IPS-20b (cell line): ENCODE data around the gene CKB.

ENCODE experiments used
- H3K27ac ChIP-seq: one replicate; pipeline ENCODE4 v1.5.1; 2013; ENCODE audit warnings: low read length
- H3K27me3 ChIP-seq: 2 replicates; pipeline ENCODE4 v1.6.1; 2013; ENCODE audit warnings: mild to moderate bottlenecking, low read length, inconsistent platforms; ENCODE audit not compliant: insufficient read depth
- H3K36me3 ChIP-seq: 2 replicates; pipeline ENCODE4 v1.6.1; 2013; ENCODE audit warnings: low read depth, mild to moderate bottlenecking, inconsistent platforms, low read length, moderate library complexity; ENCODE audit not compliant: insufficient read depth
- H3K4me1 ChIP-seq: 2 replicates; pipeline ENCODE4 v1.6.1; 2013; ENCODE audit warnings: mild to moderate bottlenecking, control low read depth, inconsistent platforms, low read length, moderate library complexity; ENCODE audit not compliant: insufficient read depth
- H3K4me3 ChIP-seq: 2 replicates; pipeline ENCODE4 v1.5.1; 2013; ENCODE audit warnings: mild to moderate bottlenecking, low read length, inconsistent platforms
- H3K9ac ChIP-seq: 2 replicates; pipeline ENCODE4 v1.6.1; 2013; ENCODE audit warnings: low read depth, mild to moderate bottlenecking, inconsistent platforms, low read length, moderate library complexity
- H3K9me3 ChIP-seq: 2 replicates; pipeline ENCODE4 v1.6.1; 2013; ENCODE audit warnings: mild to moderate bottlenecking, low read depth, low read length, inconsistent platforms; ENCODE audit not compliant: insufficient read depth

The CKB gene

GRCh38 chr14:103510724-103511693 lies 11.6 kb downstream of the CKB start:
- Histone ChIP-seq H3K4me3 (no peak overlapping the region), H3K27ac (no peak overlapping the region), H3K9ac (no peak overlapping the region), H3K27me3 (no peaks in the 10 kb centered on the region), H3K4me1 (no peaks in the 10 kb centered on the region), H3K36me3 (peaks cover 29% of the 10 kb centered on the region; the same call in 1 of the 2 replicates), H3K9me3 (no peaks in the 10 kb centered on the region)

- no peaks in the 10 kb centered on the region for H3K9me3 ChIP-seq
- no peak overlapping the region for H3K4me3 ChIP-seq
- H3K36me3 ChIP-seq = peaks cover 35% of the 10 kb centered on the region
- no peak overlapping the region for H3K27ac ChIP-seq
- H3K9ac ChIP-seq = no peak overlapping the region
- no peaks in the 10 kb centered on the region for H3K4me1 ChIP-seq
- no peaks in the 10 kb centered on the region for H3K27me3 ChIP-seq
Measured at GRCh38 chr14:103509864-103510723, 12.5 kb downstream of the CKB start.

GRCh38 chr14:103508521-103509329 lies 13.9 kb downstream of the CKB start:
- peaks cover 46% of the 10 kb centered on the region for H3K36me3 ChIP-seq
- H3K4me3 ChIP-seq = no peak overlapping the region
- no peak overlapping the region for H3K27ac ChIP-seq

GRCh38 chr14:103507751-103508150 lies 14.9 kb downstream of the CKB start:
- no peak overlapping the region for H3K27ac ChIP-seq
- no peaks in the 10 kb centered on the region for H3K4me1 ChIP-seq
- H3K27me3 ChIP-seq = no peaks in the 10 kb centered on the region
- no peak overlapping the region for H3K4me3 ChIP-seq
- H3K9me3 ChIP-seq = no peaks in the 10 kb centered on the region
- peaks cover 56% of the 10 kb centered on the region for H3K36me3 ChIP-seq
- H3K9ac ChIP-seq = no peak overlapping the region

More at GRCh38 chr14:103508521-103509329, 13.9 kb downstream of the CKB start:
- Histone ChIP-seq H3K9ac (no peak overlapping the region), H3K4me1 (no peaks in the 10 kb centered on the region), H3K27me3 (no peaks in the 10 kb centered on the region), H3K9me3 (no peaks in the 10 kb centered on the region)

GRCh38 chr14:103504991-103505565 lies 17.6 kb downstream of the CKB start:
- Histone ChIP-seq H3K27ac (no peak overlapping the region), H3K9ac (no peak overlapping the region), H3K4me1 (no peaks in the 10 kb centered on the region), H3K9me3 (no peaks in the 10 kb centered on the region), H3K36me3 (peaks cover 64% of the 10 kb centered on the region), H3K4me3 (no peak overlapping the region), H3K27me3 (no peaks in the 10 kb centered on the region)

- Histone ChIP-seq H3K4me1 (no peaks in the 10 kb centered on the region), H3K9me3 (no peaks in the 10 kb centered on the region), H3K27me3 (no peaks in the 10 kb centered on the region), H3K4me3 (no peak overlapping the region), H3K36me3 (peaks cover 62% of the 10 kb centered on the region), H3K27ac (no peak overlapping the region), H3K9ac (no peak overlapping the region)
Measured at GRCh38 chr14:103503296-103503695, 19.3 kb downstream of the CKB start.

- H3K27ac ChIP-seq = no peak overlapping the region
- H3K4me1 ChIP-seq = no peaks in the 10 kb centered on the region
- no peak overlapping the region for H3K9ac ChIP-seq
- H3K36me3 ChIP-seq = peaks cover 61% of the 10 kb centered on the region
- no peaks in the 10 kb centered on the region for H3K27me3 ChIP-seq
- no peak overlapping the region for H3K4me3 ChIP-seq
- no peaks in the 10 kb centered on the region for H3K9me3 ChIP-seq
Measured at GRCh38 chr14:103502877-103503276, 19.8 kb downstream of the CKB start.

- Histone ChIP-seq H3K9ac (no peak overlapping the region), H3K27me3 (no peaks in the 10 kb centered on the region), H3K27ac (no peak overlapping the region), H3K9me3 (no peaks in the 10 kb centered on the region), H3K4me3 (no peak overlapping the region), H3K36me3 (peaks cover 66% of the 10 kb centered on the region), H3K4me1 (no peaks in the 10 kb centered on the region)
Measured at GRCh38 chr14:103501921-103502669, 20.5 kb downstream of the CKB start.

- Histone ChIP-seq H3K4me3 (no peak overlapping the region), H3K9me3 (no peaks in the 10 kb centered on the region), H3K4me1 (no peaks in the 10 kb centered on the region), H3K36me3 (peaks cover 67% of the 10 kb centered on the region), H3K27ac (no peak overlapping the region), H3K27me3 (no peaks in the 10 kb centered on the region), H3K9ac (no peak overlapping the region)
Measured at GRCh38 chr14:103501041-103501870, 21.4 kb downstream of the CKB start.
